Measurements from ENCODE around the gene CHMP1A.

DNA sequence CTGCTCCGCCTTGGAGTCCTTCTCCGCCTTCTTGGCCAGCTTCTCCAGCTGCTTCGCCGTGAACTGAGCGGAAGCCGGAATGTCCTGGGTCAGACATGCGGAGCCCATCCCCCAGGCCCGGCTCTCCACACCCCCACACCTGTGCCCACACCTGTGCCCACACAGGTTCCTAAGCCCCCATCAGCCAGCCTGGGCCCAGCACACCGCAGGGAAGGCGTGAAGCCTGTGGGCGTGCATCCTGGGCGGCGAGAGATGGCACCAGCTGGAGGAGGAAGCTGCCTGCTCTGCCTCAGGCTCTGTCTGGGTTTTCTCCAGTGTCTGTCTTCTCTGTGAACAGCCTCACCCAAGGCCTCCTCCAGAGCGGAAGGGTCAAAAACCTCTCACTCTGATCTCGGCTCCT lies 5.9 kb downstream of the CHMP1A start:
- TF ChIP-seq, protein P1, sequence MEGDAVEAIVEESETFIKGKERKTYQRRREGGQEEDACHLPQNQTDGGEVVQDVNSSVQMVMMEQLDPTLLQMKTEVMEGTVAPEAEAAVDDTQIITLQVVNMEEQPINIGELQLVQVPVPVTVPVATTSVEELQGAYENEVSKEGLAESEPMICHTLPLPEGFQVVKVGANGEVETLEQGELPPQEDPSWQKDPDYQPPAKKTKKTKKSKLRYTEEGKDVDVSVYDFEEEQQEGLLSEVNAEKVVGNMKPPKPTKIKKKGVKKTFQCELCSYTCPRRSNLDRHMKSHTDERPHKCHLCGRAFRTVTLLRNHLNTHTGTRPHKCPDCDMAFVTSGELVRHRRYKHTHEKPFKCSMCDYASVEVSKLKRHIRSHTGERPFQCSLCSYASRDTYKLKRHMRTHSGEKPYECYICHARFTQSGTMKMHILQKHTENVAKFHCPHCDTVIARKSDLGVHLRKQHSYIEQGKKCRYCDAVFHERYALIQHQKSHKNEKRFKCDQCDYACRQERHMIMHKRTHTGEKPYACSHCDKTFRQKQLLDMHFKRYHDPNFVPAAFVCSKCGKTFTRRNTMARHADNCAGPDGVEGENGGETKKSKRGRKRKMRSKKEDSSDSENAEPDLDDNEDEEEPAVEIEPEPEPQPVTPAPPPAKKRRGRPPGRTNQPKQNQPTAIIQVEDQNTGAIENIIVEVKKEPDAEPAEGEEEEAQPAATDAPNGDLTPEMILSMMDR (IDR thresholded peaks at IDR 0.05; ENCODE audit: low read depth, low read length): no peak
- no peak for TF ChIP-seq EZH2phosphoT487 (IDR thresholded peaks at IDR 0.05; ENCODE audit: low read depth)
